IMR-90 (cell line): ENCODE measurements around the gene KRTAP2-1. TPM values are rescaled to one million over a fixed set of nuclear protein-coding genes. Genes with fewer than 3 reads are reported as not detected.

Source experiments
- ATAC-seq: fragments of 200-7000 bp; cut with Tn5 transposase; 2 replicates; pipeline ENCODE4 v1.9.1; 2020; ENCODE audit warnings: low read depth, mild to moderate bottlenecking, moderate library complexity
- BruUV-seq: library from RNA; stranded (reverse); fragments of 400-500 nt; replicated peaks from 2 replicates; lab custom pipeline; 2021; lab: Mats Ljungman, UMichigan
- CTCF ChIA-PET: fragments of 300-600 bp; formaldehyde crosslinking; extraction: SDS; loops from one replicate; lab custom pipeline; 2021; ENCODE audit warnings: antibody characterized with exemption; lab: Yijun Ruan, JAX
- POLR2A ChIA-PET: fragments of 300-600 bp; sonication (Branson Sonifier 250); formaldehyde crosslinking; loops from one replicate; lab custom pipeline; 2022; ENCODE audit warnings: antibody characterized with exemption; ENCODE audit not compliant: unreplicated experiment; lab: Charles Lee
- DNase-seq: peaks from one replicate; pipeline ENCODE4 v3.0.0; 2013
- H2AFZ ChIP-seq: replicated peaks from 2 replicates; pipeline ENCODE3; 2013; ENCODE audit warnings: low read length, mild to moderate bottlenecking; ENCODE audit not compliant: poor library complexity
- H2AK5ac ChIP-seq: 2 replicates; pipeline ENCODE4 v1.6.1; 2013; ENCODE audit warnings: low read depth, low read length, inconsistent platforms
- H2AK9ac ChIP-seq: replicated peaks from 2 replicates; pipeline ENCODE3; 2013; ENCODE audit warnings: mild to moderate bottlenecking, low read depth, low read length, moderate library complexity; ENCODE audit not compliant: poor library complexity
- H2BK120ac ChIP-seq: 2 replicates; pipeline ENCODE4 v1.6.1; 2013; ENCODE audit warnings: low read depth, low read length, inconsistent platforms
- H2BK15ac ChIP-seq: 3 replicates; pipeline ENCODE4 v1.6.1; 2013; ENCODE audit warnings: low read depth, low read length, inconsistent platforms
- H2BK20ac ChIP-seq: 2 replicates; pipeline ENCODE4 v1.6.1; 2013; ENCODE audit warnings: low read depth, mild to moderate bottlenecking, inconsistent platforms, low read length, moderate library complexity
- H2BK5ac ChIP-seq: 2 replicates; pipeline ENCODE4 v1.6.1; 2013; ENCODE audit warnings: mild to moderate bottlenecking, low read depth, low read length, inconsistent platforms; ENCODE audit not compliant: poor library complexity, severe bottlenecking
- H3K14ac ChIP-seq: replicated peaks from 2 replicates; pipeline ENCODE4 v1.6.1; 2013; ENCODE audit warnings: low read depth, low read length, inconsistent platforms
- H3K18ac ChIP-seq: 2 replicates; pipeline ENCODE4 v1.6.1; 2013; ENCODE audit warnings: low read depth, low read length, control low read depth
- H3K23ac ChIP-seq: 2 replicates; pipeline ENCODE4 v1.6.1; 2013; ENCODE audit warnings: low read depth, low read length, inconsistent platforms
- H3K27ac ChIP-seq: 2 replicates; pipeline ENCODE4 v1.5.1; 2013; ENCODE audit warnings: mild to moderate bottlenecking, control low read depth, low read length; ENCODE audit not compliant: insufficient read depth
- H3K27me3 ChIP-seq: 2 replicates; pipeline ENCODE4 v1.6.1; 2013; ENCODE audit warnings: low read length; ENCODE audit not compliant: control insufficient read depth, insufficient read depth
- H3K36me3 ChIP-seq: 2 replicates; pipeline ENCODE4 v1.6.1; 2013; ENCODE audit warnings: low read length, mixed read lengths; ENCODE audit not compliant: control insufficient read depth, insufficient read depth
- H3K4ac ChIP-seq: 2 replicates; pipeline ENCODE4 v1.6.1; 2013; ENCODE audit warnings: low read depth, low read length, inconsistent platforms
- H3K4me1 ChIP-seq: 2 replicates; pipeline ENCODE4 v1.6.1; 2013; ENCODE audit warnings: low read length, mixed read lengths; ENCODE audit not compliant: control insufficient read depth, insufficient read depth
- H3K4me2 ChIP-seq: 2 replicates; pipeline ENCODE4 v1.6.1; 2013; ENCODE audit warnings: low read depth, mild to moderate bottlenecking, control low read depth, low read length, moderate library complexity
- H3K4me3 ChIP-seq: 2 replicates; pipeline ENCODE4 v1.5.1; 2013; ENCODE audit warnings: low read depth, mild to moderate bottlenecking, control low read depth, low read length, moderate library complexity; ENCODE audit not compliant: insufficient read depth
- H3K56ac ChIP-seq: 2 replicates; pipeline ENCODE4 v1.6.1; 2013; ENCODE audit warnings: low read length, inconsistent platforms; ENCODE audit not compliant: insufficient read depth; ENCODE audit errors: extremely low read depth
- H3K79me1 ChIP-seq, 2 experiments: 2 replicates each; pipeline ENCODE4 v1.6.1; 2013; ENCODE audit warnings: low read length in 2 of 2, inconsistent platforms in 1 of 2, low read depth in 1 of 2
- H3K9ac ChIP-seq: 2 replicates; pipeline ENCODE4 v1.6.1; 2013; ENCODE audit warnings: low read depth, low read length, control low read depth
- H3K9me1 ChIP-seq: 2 replicates; pipeline ENCODE4 v1.6.1; 2013; ENCODE audit warnings: low read length, inconsistent platforms; ENCODE audit not compliant: insufficient read depth
- H3K9me3 ChIP-seq: 2 replicates; pipeline ENCODE4 v1.6.1; 2013; ENCODE audit warnings: low read length; ENCODE audit not compliant: control insufficient read depth, insufficient read depth
- H4K20me1 ChIP-seq: 2 replicates; pipeline ENCODE4 v1.6.1; 2013; ENCODE audit warnings: low read length, inconsistent platforms; ENCODE audit not compliant: insufficient read depth
- H4K5ac ChIP-seq: 2 replicates; pipeline ENCODE4 v1.6.1; 2013; ENCODE audit warnings: mild to moderate bottlenecking, low read depth, low read length, control low read depth
- H4K8ac ChIP-seq, 2 experiments: 2 replicates each; pipeline ENCODE4 v1.6.1; 2013; ENCODE audit warnings: low read depth in 2 of 2, low read length in 2 of 2, control low read depth in 1 of 2, inconsistent platforms in 1 of 2
- H4K91ac ChIP-seq: 2 replicates; pipeline ENCODE4 v1.6.1; 2013; ENCODE audit warnings: low read depth, low read length, inconsistent platforms; ENCODE audit not compliant: insufficient read depth
- BHLHE40 ChIP-seq: fragments of 150-350 bp; IDR thresholded peaks from 2 replicates; pipeline ENCODE4 v1.6.1; 2016; ENCODE audit warnings: mild to moderate bottlenecking, low read depth, low read length
- CHD1 ChIP-seq: IDR thresholded peaks from 2 replicates; pipeline ENCODE4 v1.6.1; 2012; ENCODE audit warnings: low read depth, low read length, improper control_type of control experiment
- FOS ChIP-seq: fragments of 150-350 bp; IDR thresholded peaks from 2 replicates; pipeline ENCODE4 v1.6.1; 2016; ENCODE audit warnings: low read depth, low read length
- MAFK ChIP-seq: IDR thresholded peaks from 2 replicates; pipeline ENCODE4 v1.6.1; 2012; ENCODE audit warnings: low read depth, low read length, improper control_type of control experiment
- POLR2A ChIP-seq: IDR thresholded peaks from 2 replicates; pipeline ENCODE4 v1.6.1; 2012; ENCODE audit warnings: mild to moderate bottlenecking, low read depth, low read length
- RAD21 ChIP-seq: IDR thresholded peaks from 2 replicates; pipeline ENCODE4 v1.6.1; 2012; ENCODE audit warnings: low read length, improper control_type of control experiment
- RFX5 ChIP-seq: IDR thresholded peaks from 2 replicates; pipeline ENCODE4 v1.8.0; 2012; ENCODE audit warnings: low read depth, mild to moderate bottlenecking, low read length, moderate library complexity
- WGBS, 2 experiments: methylation state at CpG; one replicate each; pipeline versions ENCODE4 v1.1.5 to v1.1.7; 2013; ENCODE audit warnings: missing lambda C conversion rate in 2 of 2; ENCODE audit not compliant: insufficient read length in 1 of 2; ENCODE audit errors: extremely low coverage in 2 of 2; 5-methylcytosine and 5-hydroxymethylcytosine counted together
- dilution Hi-C: fragments of 300-500 bp; cut with HindIII; formaldehyde crosslinking; loops from one replicate; pipeline ENCODE4 v1.14.3; 2018; ENCODE audit warnings: low sequenced_read_pairs; ENCODE audit not compliant: unreplicated experiment
- in situ Hi-C: fragments of 300-500 bp; cut with MboI; formaldehyde crosslinking; loops from 3 replicates; pipeline ENCODE4 v1.14.3; 2019; ENCODE audit warnings: low sequenced_read_pairs, inconsistent platforms, mixed read lengths
- intact Hi-C: fragments of 100-400 bp; cut with micrococcal nuclease; formaldehyde crosslinking; loops from 2 replicates; pipeline ENCODE4 v1.10.0; 2022
- polyA plus RNA-seq, 3 experiments: library from polyadenylated mRNA; depleted of rRNA; stranded (reverse); fragments of >200 nt; gene quantifications; 2 replicates each; pipeline ENCODE4 v1.2.3, GENCODE V29; 2012; ENCODE audit warnings: low replicate concordance in 1 of 3
- total RNA-seq: library from RNA; depleted of rRNA; stranded (reverse); fragments of >200 nt; gene quantifications from 2 replicates; pipeline ENCODE4 v1.2.3, GENCODE V29; 2012

KRTAP2-1 gene
- total and polyA plus RNA-seq, 2 of the 4 experiments (the other 2 are of a cell fraction), result not detected

DNA sequence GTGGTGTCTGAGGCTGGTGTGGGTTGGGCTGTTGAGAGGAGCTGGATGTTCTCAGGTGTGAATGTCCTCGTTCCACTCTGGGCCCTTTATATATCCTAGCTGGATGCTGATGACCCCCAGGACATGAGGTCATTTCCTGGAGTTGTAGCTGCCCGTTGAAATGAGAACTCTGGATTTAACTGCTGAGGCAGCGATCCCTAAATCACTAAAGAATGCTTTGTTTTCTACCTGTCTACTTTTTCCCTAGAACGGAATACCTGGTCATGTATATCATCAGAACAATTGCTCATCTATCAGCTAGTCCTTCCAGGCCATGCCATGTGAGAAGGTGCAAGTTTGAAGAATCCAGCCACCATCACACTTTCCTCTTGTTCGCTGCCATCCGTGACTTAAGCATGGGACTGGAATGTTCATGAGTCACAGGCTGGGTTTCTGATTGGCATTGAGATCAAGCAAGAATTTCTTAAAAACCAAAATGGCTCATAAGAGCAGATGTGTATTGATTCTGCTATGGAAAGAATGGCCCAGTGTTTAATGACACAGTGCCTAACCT is 13.0 kb upstream of the KRTAP2-1 start, which contains the start of gene KRTAP2-3:
Gene KRTAP2-3, minus strand, starts transcription at position 63 of the 553 bp plus-strand sequence. CDS start 64 bp downstream, outside the sequence.
- no peaks in the 10 kb centered on the region for H3K9me3 ChIP-seq
- H2AK9ac ChIP-seq, result peak within 1 kb of the TSS; percentile 18
- no peak within 1 kb of the TSS for H2AFZ ChIP-seq
- ChIA-PET POLR2A (interaction anchor here (3.0 kb wide), 1 partner anchor 151 kb away, joined by 12 read pairs; no protein-coding TSS in a partner anchor), CTCF (interaction anchor here (1.1 to 2.1 kb wide), 2 partner anchors 21 to 262 kb away, joined by 3 to 7 read pairs; no protein-coding TSS in a partner anchor)
- H3K27ac ChIP-seq, result peak within 1 kb of the TSS; percentile 94
- peak within 1 kb of the TSS; percentile 99 for H2BK120ac ChIP-seq
- peak within 1 kb of the TSS; percentile 95 to 99 for H4K8ac ChIP-seq
- intact Hi-C loops (loop anchor here (2.0 to 5.0 kb wide), 5 partner anchors 151 to 587 kb away; no protein-coding TSS in a partner anchor), dilution Hi-C loops (no loop called here), in situ Hi-C loops (no loop called here)
- H3K79me1 ChIP-seq, result no peaks in the 10 kb centered on the region
- peak within 1 kb of the TSS; percentile 100 for H2BK20ac ChIP-seq
- H2BK15ac ChIP-seq, result peak within 1 kb of the TSS; percentile 53; the same call in 2 of the 3 replicates
- peak within 1 kb of the TSS; percentile 55; the same call in 1 of the 2 replicates for H3K9ac ChIP-seq
- H2BK5ac ChIP-seq, result peak within 1 kb of the TSS; percentile 98
- peaks cover 16% of the 10 kb centered on the region for H3K4me1 ChIP-seq
- BruUV-seq, result no TSS peak
- H3K18ac ChIP-seq, result peak within 1 kb of the TSS; percentile 99
- H3K27me3 ChIP-seq, result no peaks in the 10 kb centered on the region
- 52% methylated on average over 3 of the region's 6 CpGs; no CpG with 5 or more reads in 1 of the 2 experiments for WGBS, 2 experiments
- H3K4ac ChIP-seq, result peak within 1 kb of the TSS; percentile 98
- no peaks in the 10 kb centered on the region for H3K36me3 ChIP-seq
- H3K4me3 ChIP-seq, result no peak within 1 kb of the TSS
- peak within 1 kb of the TSS; percentile 97 for H4K5ac ChIP-seq
- H3K4me2 ChIP-seq, result peak within 1 kb of the TSS; percentile 72
- TF ChIP-seq BHLHE40, result peak; percentile 78
- peak; percentile 79 for TF ChIP-seq MAFK
- no peak for TF ChIP-seq CHD1
- TF ChIP-seq FOS, result peak; percentile 86
- no peak for TF ChIP-seq POLR2A
- TF ChIP-seq RAD21, result no peak
- TF ChIP-seq RFX5, result no peak
- ATAC-seq (peak; percentile 44), DNase-seq (peak; percentile 97)
- no peaks in the 10 kb centered on the region for H4K20me1 ChIP-seq
- H3K14ac ChIP-seq, result peak within 1 kb of the TSS; percentile 96
- H2AK5ac ChIP-seq, result peak within 1 kb of the TSS; percentile 93
- peak within 1 kb of the TSS; percentile 92 for H4K91ac ChIP-seq
- H3K23ac ChIP-seq, result peak within 1 kb of the TSS; percentile 97
- peak within 1 kb of the TSS; percentile 86 for H3K56ac ChIP-seq
- H3K9me1 ChIP-seq, result peaks cover 2% of the 10 kb centered on the region; the same call in 1 of the 2 replicates
